Transverse colon (tissue), 4 donors: ENCODE measurements around the gene ERBB3. TPM values are rescaled to one million over a fixed set of nuclear protein-coding genes. Genes with fewer than 3 reads are reported as not detected.

ENCODE experiments used
- DNase-seq: peaks from one replicate; pipeline ENCODE4 v3.0.0-alpha.2; 2019
- H3K27ac ChIP-seq, 4 donors: fragments of 200-600 bp; sonication (generic); 2 replicates each; pipeline ENCODE4 v1.5.1; 2016 to 2018; ENCODE audit warnings: inconsistent platforms in 4 of 4
- H3K27me3 ChIP-seq: fragments of 200-600 bp; sonication (generic); 2 replicates; pipeline ENCODE4 v1.5.1; 2017; ENCODE audit warnings: inconsistent platforms
- H3K36me3 ChIP-seq, 4 donors: fragments of 200-600 bp; sonication (generic); 2 replicates each; pipeline ENCODE4 v1.5.1; 2017 to 2019; ENCODE audit warnings: inconsistent platforms in 4 of 4
- H3K4me1 ChIP-seq, 4 donors: fragments of 200-600 bp; sonication (generic); 2 replicates each; pipeline ENCODE4 v1.5.1; 2017 to 2020; ENCODE audit warnings: inconsistent platforms in 4 of 4
- H3K4me3 ChIP-seq, 4 donors: fragments of 200-600 bp; sonication (generic); 1 replicate in 1 of 4; 2 replicates in 3 of 4; pipeline versions ENCODE4 v1.5.1 to v1.6.1; 2017 to 2019; ENCODE audit warnings: inconsistent platforms in 4 of 4
- H3K9me3 ChIP-seq, 2 donors: fragments of 200-600 bp; sonication (generic); 2 replicates each; pipeline ENCODE4 v1.5.1; 2017 to 2019; ENCODE audit warnings: inconsistent platforms in 2 of 2
- CTCF ChIP-seq, 5 experiments: fragments of 200-600 bp in 3 of 5; fragments of 450-650 bp in 2 of 5; sonication (generic) in 3 of 5; IDR thresholded peaks; 1 replicate in 2 of 5; 2 replicates in 3 of 5; pipeline ENCODE4 v1.5.1; 2016 to 2017; ENCODE audit warnings: antibody characterized with exemption in 5 of 5, inconsistent platforms in 3 of 5, mild to moderate bottlenecking in 2 of 5, moderate library complexity in 1 of 5
- EP300 ChIP-seq: sonication (generic); formaldehyde crosslinking; IDR thresholded peaks from one replicate; pipeline ENCODE4 v1.6.1; 2017; ENCODE audit warnings: antibody characterized with exemption, low read depth
- POLR2A ChIP-seq: fragments of 450-650 bp; IDR thresholded peaks from one replicate; pipeline ENCODE4 v1.6.1; 2016; ENCODE audit warnings: antibody characterized with exemption, mild to moderate bottlenecking, moderate library complexity
- POLR2AphosphoS5 ChIP-seq, 3 donors: sonication (generic); formaldehyde crosslinking; IDR thresholded peaks; one replicate each; pipeline ENCODE4 v1.6.1; 2016; ENCODE audit warnings: antibody characterized with exemption in 3 of 3
- WGBS, 2 donors: methylation state at CpG; one replicate each; pipeline ENCODE4 v1.1.5; 2018; ENCODE audit warnings: low coverage in 1 of 2; 5-methylcytosine and 5-hydroxymethylcytosine counted together
- in situ Hi-C, 4 donors: fragments of 200-750 bp; cut with MboI; loops; one replicate each; pipeline versions ENCODE4 v1.15.0 to v1.15.1; 2017; ENCODE audit warnings: low sequenced_read_pairs in 3 of 4, low pct_ligation_motif_present in 1 of 4, low pct_unique_long_range_greater_than_20kb in 1 of 4
- intact Hi-C: fragments of 100-400 bp; cut with DNase I; formaldehyde crosslinking; loops from one replicate; pipeline ENCODE4 v1.15.1; 2023; ENCODE audit warnings: low total_unique reads
- total RNA-seq, 4 donors: library from RNA; depleted of rRNA; stranded (reverse); fragments of >200 nt; gene quantifications; one replicate each; pipeline ENCODE4 v1.1.0, GENCODE V29; 2016

ERBB3 gene
- total RNA-seq, 4 donors from 2014 or later: 270 to 634 (median 340) TPM

- Histone ChIP-seq H3K36me3 (peaks cover 0 to 10% (median 2%) of the 10 kb centered on the region in 4 donors), H3K27ac (peak overlapping the region; percentile 89 to 95 (median 93)), H3K9me3 (no peaks in the 10 kb centered on the region), H3K4me1 (peaks cover 16 to 43% (median 32%) of the 10 kb centered on the region in 4 donors), H3K4me3 (peak overlapping the region in 3 of 4 donors; percentile 20 to 78 (median 26)), H3K27me3 (no peaks in the 10 kb centered on the region)
- 0 to 1% methylated on average over 6 to 8 of the region's 8 CpGs for WGBS, 2 donors
- intact Hi-C loops: loop anchor here (2.0 kb wide), 1 partner anchor 31 kb away; the partner anchor contains the start of gene MYL6
- TF ChIP-seq POLR2A (no peak), EP300 (no peak), CTCF (IDR thresholded peaks at IDR 0.05) (no peak), POLR2AphosphoS5 (IDR thresholded peaks at IDR 0.05) (no peak)
- DNase-seq: no peak
- in situ Hi-C loops: loop anchor here in 1 of 4 donors (10.0 kb wide), 1 partner anchor 57 kb away; the partner anchor contains the start of gene SMARCC2
These were observed 47.5 kb downstream of the ERBB3 start for GRCh38 chr12:56127485-56127887.

GRCh38 chr12:56127888-56128669 is 48.1 kb downstream of the ERBB3 start, which contains the start of gene ESYT1:
ESYT1 (plus strand) TSS chr12:56128267; CDS start chr12:56128320, 53 bp downstream.
- WGBS, 2 donors: 0 to 1% methylated on average over 3 to 22 of the region's 49 CpGs
- Histone ChIP-seq H3K27me3 (no peaks in the 10 kb centered on the region), H3K9me3 (no peaks in the 10 kb centered on the region), H3K36me3 (peaks cover 0 to 16% (median 5%) of the 10 kb centered on the region in 4 donors), H3K4me1 (peaks cover 16 to 41% (median 32%) of the 10 kb centered on the region in 4 donors), H3K4me3 (peak within 1 kb of the TSS; percentile 45 to 85 (median 76)), H3K27ac (peak within 1 kb of the TSS; percentile 92 to 98 (median 94))
- intact Hi-C loops (loop anchor here (2.0 kb wide), 1 partner anchor 31 kb away; the partner anchor contains the start of gene MYL6), in situ Hi-C loops (loop anchor here in 1 of 4 donors (10.0 kb wide), 1 partner anchor 57 kb away; the partner anchor contains the start of gene SMARCC2)
- peak; percentile 99 for DNase-seq
- TF ChIP-seq POLR2A (peak; percentile 97), EP300 (no peak), CTCF (IDR thresholded peaks at IDR 0.05) (peak in 1 of 5 experiments; percentile 10), POLR2AphosphoS5 (IDR thresholded peaks at IDR 0.05) (peak; percentile 98 to 99 (median 98))

- intact Hi-C loops: no loop called here
- Histone ChIP-seq H3K27ac (peak overlapping the region; percentile 92 to 98 (median 94)), H3K36me3 (peaks cover 0 to 21% (median 9%) of the 10 kb centered on the region in 4 donors), H3K4me1 (peaks cover 16 to 41% (median 32%) of the 10 kb centered on the region in 4 donors), H3K9me3 (no peaks in the 10 kb centered on the region), H3K27me3 (no peaks in the 10 kb centered on the region), H3K4me3 (peak overlapping the region; percentile 45 to 85 (median 76))
- no peak for TF ChIP-seq POLR2A
- TF ChIP-seq CTCF (IDR thresholded peaks at IDR 0.05): no peak
- no peak for TF ChIP-seq EP300
- no peak for TF ChIP-seq POLR2AphosphoS5 (IDR thresholded peaks at IDR 0.05)
- DNase-seq: peak; percentile 36
- in situ Hi-C loops: loop anchor here in 1 of 4 donors (10.0 kb wide), 1 partner anchor 56 kb away; the partner anchor contains the start of gene SMARCC2
- 0 to 1% methylated on average over 13 to 20 of the region's 20 CpGs for WGBS, 2 donors
These were observed 48.8 kb downstream of the ERBB3 start for GRCh38 chr12:56128670-56129205.
